ENCODE measurements around the gene ZNF232. TPM values are rescaled to one million over a fixed set of nuclear protein-coding genes. Genes with fewer than 3 reads are reported as not detected.

Gene ZNF232
- total RNA-seq, 1 experiment from 2014 or later: 11.1 TPM

DNA sequence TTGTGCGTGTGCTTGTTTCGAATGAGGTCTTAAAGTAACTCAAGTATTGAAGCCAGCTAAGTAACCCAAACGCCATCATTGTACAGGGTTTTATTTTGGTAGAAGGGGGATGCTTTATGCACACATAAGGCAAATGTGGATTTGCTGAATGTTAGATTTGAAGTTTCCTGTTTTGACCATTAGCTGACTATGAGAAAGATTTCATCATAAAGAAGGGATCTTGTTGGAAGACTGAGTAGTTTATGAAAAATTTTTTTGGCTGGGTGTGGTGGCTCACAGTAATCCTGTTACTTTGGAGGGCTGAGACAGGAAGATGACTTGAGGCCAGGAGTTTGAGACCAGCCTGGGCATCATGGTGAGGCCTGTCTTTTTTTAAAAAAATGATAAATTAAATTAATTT is 43.4 kb downstream of the ZNF232 start:
- CTCF ChIA-PET: no interaction called here
- no peaks in the 10 kb centered on the region for H3K27me3 ChIP-seq (ENCODE audit: insufficient read depth, low read length)
- POLR2A ChIA-PET: no interaction called here
- DNase-seq (ENCODE audit: low read depth, low spot score) (no peak), ATAC-seq (no peak)
- TF ChIP-seq, protein P1, sequence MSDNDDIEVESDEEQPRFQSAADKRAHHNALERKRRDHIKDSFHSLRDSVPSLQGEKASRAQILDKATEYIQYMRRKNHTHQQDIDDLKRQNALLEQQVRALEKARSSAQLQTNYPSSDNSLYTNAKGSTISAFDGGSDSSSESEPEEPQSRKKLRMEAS (IDR thresholded peaks at IDR 0.05): no peak
- TF ChIP-seq EGR1 (IDR thresholded peaks at IDR 0.05; ENCODE audit: low read depth) (no peak), POLR2A (IDR thresholded peaks at IDR 0.05; ENCODE audit: borderline replicate concordance, extremely low read depth, insufficient read depth, insufficient read length) (no peak), RAD21 (IDR thresholded peaks at IDR 0.05; ENCODE audit: low read depth) (no peak)
- TF ChIP-seq, protein P2, sequence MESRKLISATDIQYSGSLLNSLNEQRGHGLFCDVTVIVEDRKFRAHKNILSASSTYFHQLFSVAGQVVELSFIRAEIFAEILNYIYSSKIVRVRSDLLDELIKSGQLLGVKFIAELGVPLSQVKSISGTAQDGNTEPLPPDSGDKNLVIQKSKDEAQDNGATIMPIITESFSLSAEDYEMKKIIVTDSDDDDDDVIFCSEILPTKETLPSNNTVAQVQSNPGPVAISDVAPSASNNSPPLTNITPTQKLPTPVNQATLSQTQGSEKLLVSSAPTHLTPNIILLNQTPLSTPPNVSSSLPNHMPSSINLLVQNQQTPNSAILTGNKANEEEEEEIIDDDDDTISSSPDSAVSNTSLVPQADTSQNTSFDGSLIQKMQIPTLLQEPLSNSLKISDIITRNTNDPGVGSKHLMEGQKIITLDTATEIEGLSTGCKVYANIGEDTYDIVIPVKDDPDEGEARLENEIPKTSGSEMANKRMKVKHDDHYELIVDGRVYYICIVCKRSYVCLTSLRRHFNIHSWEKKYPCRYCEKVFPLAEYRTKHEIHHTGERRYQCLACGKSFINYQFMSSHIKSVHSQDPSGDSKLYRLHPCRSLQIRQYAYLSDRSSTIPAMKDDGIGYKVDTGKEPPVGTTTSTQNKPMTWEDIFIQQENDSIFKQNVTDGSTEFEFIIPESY (IDR thresholded peaks at IDR 0.05; ENCODE audit: extremely low read depth, insufficient replicate concordance, low read length): no peak
- TF ChIP-seq, protein P3, sequence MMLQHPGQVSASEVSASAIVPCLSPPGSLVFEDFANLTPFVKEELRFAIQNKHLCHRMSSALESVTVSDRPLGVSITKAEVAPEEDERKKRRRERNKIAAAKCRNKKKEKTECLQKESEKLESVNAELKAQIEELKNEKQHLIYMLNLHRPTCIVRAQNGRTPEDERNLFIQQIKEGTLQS (IDR thresholded peaks at IDR 0.05): no peak
- H3K9me2 ChIP-seq (ENCODE audit: insufficient read depth): no peaks in the 10 kb centered on the region
- H3K79me2 ChIP-seq (ENCODE audit: insufficient read depth, low read length): no peaks in the 10 kb centered on the region
- RAD21 ChIA-PET (ENCODE audit: low non-redundant PET in 1 of 2, low total read pairs in 2 of 2, uncharacterized antibody in 2 of 2, unreplicated experiment in 2 of 2): no interaction called here
- H3K4me1 ChIP-seq (ENCODE audit: control insufficient read depth in 1 of 2, insufficient read depth in 2 of 2, low read length in 2 of 2): no peaks in the 10 kb centered on the region
- no peak overlapping the region for H3K4me3 ChIP-seq (replicated peaks in 1 of 2; ENCODE audit: low read depth in 1 of 2, low read length in 2 of 2)
- H3K4me2 ChIP-seq (ENCODE audit: low read length): no peak overlapping the region
- H3K9ac ChIP-seq (ENCODE audit: low read length): no peak overlapping the region
- intact Hi-C loops (cut with micrococcal nuclease): no loop called here
- H3K27ac ChIP-seq (ENCODE audit: low read depth, low read length): no peak overlapping the region
- no peaks in the 10 kb centered on the region for H3K36me3 ChIP-seq (ENCODE audit: control insufficient read depth in 1 of 2, insufficient read depth in 2 of 2, low read length in 2 of 2)
- H3K9me3 ChIP-seq (ENCODE audit: control insufficient read depth in 1 of 2, insufficient read depth in 1 of 2, low read depth in 1 of 2, low read length in 2 of 2): no peaks in the 10 kb centered on the region
- H4K20me1 ChIP-seq (ENCODE audit: insufficient read depth): no peaks in the 10 kb centered on the region
- no peak overlapping the region for H2AFZ ChIP-seq (ENCODE audit: low read depth, low read length, poor library complexity, severe bottlenecking)
- BruUV-seq (replicated peaks): no TSS peak

DNA sequence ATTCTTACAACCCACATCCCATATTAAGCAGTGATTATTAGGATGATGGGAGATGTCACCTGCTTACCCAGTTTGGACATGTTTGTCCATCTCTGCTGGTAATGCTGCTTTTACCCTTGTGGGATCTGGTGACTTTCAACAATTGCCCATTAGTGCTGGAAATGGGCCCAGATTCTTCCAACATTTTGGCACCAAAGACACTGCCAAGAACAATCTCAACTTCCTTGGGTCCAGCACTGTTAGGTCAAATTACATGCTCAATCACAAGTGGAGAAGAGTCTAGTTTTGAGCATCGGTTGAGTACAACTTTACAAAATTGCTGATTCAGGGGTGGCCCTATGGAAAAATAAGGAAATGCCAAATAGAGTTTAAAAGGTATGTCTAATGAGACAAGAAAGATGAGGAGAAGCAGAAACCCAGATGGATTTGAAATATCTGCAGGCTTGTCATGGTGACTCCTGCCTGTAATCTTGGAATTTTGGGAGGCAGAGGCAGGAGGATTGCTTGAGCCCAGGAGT is 46.4 kb downstream of the ZNF232 start:
- no TSS peak for BruUV-seq (replicated peaks)
- intact Hi-C loops (cut with micrococcal nuclease): no loop called here
- ChIA-PET POLR2A (no interaction called here), CTCF (no interaction called here), RAD21 (ENCODE audit: low non-redundant PET in 1 of 2, low total read pairs in 2 of 2, uncharacterized antibody in 2 of 2, unreplicated experiment in 2 of 2) (no interaction called here)
- Histone ChIP-seq H2AFZ (ENCODE audit: low read depth, low read length, poor library complexity, severe bottlenecking) (no peak overlapping the region), H4K20me1 (ENCODE audit: insufficient read depth) (no peaks in the 10 kb centered on the region), H3K27me3 (ENCODE audit: insufficient read depth, low read length) (no peaks in the 10 kb centered on the region), H3K4me3 (replicated peaks in 1 of 2; ENCODE audit: low read depth in 1 of 2, low read length in 2 of 2) (no peak overlapping the region), H3K36me3 (ENCODE audit: control insufficient read depth in 1 of 2, insufficient read depth in 2 of 2, low read length in 2 of 2) (no peaks in the 10 kb centered on the region), H3K9ac (ENCODE audit: low read length) (no peak overlapping the region), H3K9me2 (ENCODE audit: insufficient read depth) (no peaks in the 10 kb centered on the region), H3K79me2 (ENCODE audit: insufficient read depth, low read length) (no peaks in the 10 kb centered on the region), H3K4me1 (ENCODE audit: control insufficient read depth in 1 of 2, insufficient read depth in 2 of 2, low read length in 2 of 2) (no peaks in the 10 kb centered on the region), H3K27ac (ENCODE audit: low read depth, low read length) (no peak overlapping the region), H3K4me2 (ENCODE audit: low read length) (no peak overlapping the region), H3K9me3 (ENCODE audit: control insufficient read depth in 1 of 2, insufficient read depth in 1 of 2, low read depth in 1 of 2, low read length in 2 of 2) (no peaks in the 10 kb centered on the region)
- ATAC-seq (no peak), DNase-seq (ENCODE audit: low read depth, low spot score) (no peak)
- TF ChIP-seq TCF7L2 (IDR thresholded peaks at IDR 0.05; ENCODE audit: borderline replicate concordance, extremely low read depth, insufficient read depth, insufficient read length): no peak
- no peak for TF ChIP-seq JUND (IDR thresholded peaks at IDR 0.05)
- TF ChIP-seq, protein P4, sequence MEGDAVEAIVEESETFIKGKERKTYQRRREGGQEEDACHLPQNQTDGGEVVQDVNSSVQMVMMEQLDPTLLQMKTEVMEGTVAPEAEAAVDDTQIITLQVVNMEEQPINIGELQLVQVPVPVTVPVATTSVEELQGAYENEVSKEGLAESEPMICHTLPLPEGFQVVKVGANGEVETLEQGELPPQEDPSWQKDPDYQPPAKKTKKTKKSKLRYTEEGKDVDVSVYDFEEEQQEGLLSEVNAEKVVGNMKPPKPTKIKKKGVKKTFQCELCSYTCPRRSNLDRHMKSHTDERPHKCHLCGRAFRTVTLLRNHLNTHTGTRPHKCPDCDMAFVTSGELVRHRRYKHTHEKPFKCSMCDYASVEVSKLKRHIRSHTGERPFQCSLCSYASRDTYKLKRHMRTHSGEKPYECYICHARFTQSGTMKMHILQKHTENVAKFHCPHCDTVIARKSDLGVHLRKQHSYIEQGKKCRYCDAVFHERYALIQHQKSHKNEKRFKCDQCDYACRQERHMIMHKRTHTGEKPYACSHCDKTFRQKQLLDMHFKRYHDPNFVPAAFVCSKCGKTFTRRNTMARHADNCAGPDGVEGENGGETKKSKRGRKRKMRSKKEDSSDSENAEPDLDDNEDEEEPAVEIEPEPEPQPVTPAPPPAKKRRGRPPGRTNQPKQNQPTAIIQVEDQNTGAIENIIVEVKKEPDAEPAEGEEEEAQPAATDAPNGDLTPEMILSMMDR (IDR thresholded peaks at IDR 0.05 in 2 of 3, conservative IDR thresholded peaks at IDR 0.05 in 1 of 3; ENCODE audit: borderline replicate concordance in 1 of 3, insufficient read depth in 1 of 3, low read depth in 2 of 3, low read length in 2 of 3): no peak

All from HCT116 (cell line).